HepG2 (cell line): Measurements from ENCODE around the gene ZNF620. TPM values are rescaled to one million over a fixed set of nuclear protein-coding genes. Genes with fewer than 3 reads are reported as not detected.

Experiments used
- ARID2 ChIP-seq: sonication (generic); formaldehyde crosslinking; IDR thresholded peaks from 2 replicates; pipeline ENCODE4 v1.8.1; 2022; ENCODE audit warnings: mild to moderate bottlenecking, missing genetic modification reagents, borderline replicate concordance
- ELF4 ChIP-seq: sonication (generic); formaldehyde crosslinking; IDR thresholded peaks from 2 replicates; pipeline ENCODE4 v1.5.0; 2020; ENCODE audit warnings: missing genetic modification reagents, mild to moderate bottlenecking, moderate library complexity, borderline replicate concordance
- GABPA ChIP-seq, 2 experiments: IDR thresholded peaks; 2 replicates each; pipeline ENCODE4 v1.6.1; 2011 to 2016; ENCODE audit warnings: low read depth in 2 of 2, low read length in 1 of 2, missing biosample characterization in 1 of 2, missing genetic modification characterization in 1 of 2
- GTF2F1 ChIP-seq: fragments of 150-350 bp; IDR thresholded peaks from 2 replicates; pipeline ENCODE4 v1.6.1; 2014; ENCODE audit warnings: low read length
- HOXA9 ChIP-seq: sonication (generic); formaldehyde crosslinking; IDR thresholded peaks from 2 replicates; pipeline ENCODE4 v1.8.1; 2022; ENCODE audit warnings: missing genetic modification reagents, mild to moderate bottlenecking, moderate library complexity, borderline replicate concordance
- MED1 ChIP-seq: sonication (generic); formaldehyde crosslinking; IDR thresholded peaks from 2 replicates; pipeline ENCODE4 v1.4.0; 2020; ENCODE audit warnings: missing genetic modification reagents
- MTA3 ChIP-seq: sonication (generic); formaldehyde crosslinking; IDR thresholded peaks from 2 replicates; pipeline ENCODE4 v1.4.0; 2020; ENCODE audit warnings: missing genetic modification reagents
- MYC ChIP-seq: sonication (generic); formaldehyde crosslinking; IDR thresholded peaks from 2 replicates; pipeline ENCODE4 v1.9.0; 2021; ENCODE audit warnings: missing genetic modification reagents, borderline replicate concordance
- NR2F2 ChIP-seq: IDR thresholded peaks from 2 replicates; pipeline ENCODE4 v1.6.1; 2012; ENCODE audit warnings: low read depth, inconsistent platforms, borderline replicate concordance
- PAF1 ChIP-seq: IDR thresholded peaks from 2 replicates; pipeline ENCODE4 v1.6.1; 2016; ENCODE audit warnings: missing genetic modification reagents, missing compliant biosample characterization
- PHF8 ChIP-seq: sonication (generic); formaldehyde crosslinking; IDR thresholded peaks from 2 replicates; pipeline ENCODE4 v1.5.0; 2020; ENCODE audit warnings: missing genetic modification reagents
- RFX1 ChIP-seq: fragments of 450-650 bp; IDR thresholded peaks from 2 replicates; pipeline ENCODE4 v1.6.1; 2017
- SAP130 ChIP-seq: IDR thresholded peaks from 2 replicates; pipeline ENCODE4 v1.6.1; 2016; ENCODE audit warnings: low read depth
- SATB2 ChIP-seq: sonication (generic); formaldehyde crosslinking; IDR thresholded peaks from 2 replicates; pipeline ENCODE4 v1.5.0; 2020; ENCODE audit warnings: missing genetic modification reagents
- SPEN ChIP-seq: sonication (generic); formaldehyde crosslinking; IDR thresholded peaks from 2 replicates; pipeline ENCODE4 v1.5.1; 2020; ENCODE audit warnings: low read depth, mild to moderate bottlenecking, missing genetic modification reagents
- TAF15 ChIP-seq: fragments of 200-400 bp; formaldehyde crosslinking; IDR thresholded peaks from one replicate; pipeline ENCODE4 v1.6.1; 2018; ENCODE audit warnings: mild to moderate bottlenecking, low read depth, low read length; ENCODE audit not compliant: poor library complexity, severe bottlenecking
- TCF12 ChIP-seq, 2 experiments: fragments of 450-650 bp in 1 of 2; sonication (generic) in 1 of 2; formaldehyde crosslinking in 1 of 2; IDR thresholded peaks; 2 replicates each; pipeline versions ENCODE4 v1.6.1 to v1.8.0; 2017 to 2022; ENCODE audit warnings: antibody characterized with exemption in 1 of 2, mild to moderate bottlenecking in 1 of 2, missing genetic modification reagents in 1 of 2, moderate library complexity in 1 of 2
- TCF7L2 ChIP-seq: IDR thresholded peaks from 2 replicates; pipeline ENCODE4 v1.6.1; 2011; ENCODE audit warnings: mild to moderate bottlenecking, low read depth, low read length, moderate library complexity
- ZFP91 ChIP-seq: sonication (generic); formaldehyde crosslinking; IDR thresholded peaks from 2 replicates; pipeline ENCODE4 v1.9.0; 2022; ENCODE audit warnings: missing genetic modification reagents, mild to moderate bottlenecking, borderline replicate concordance
- ZNF205 ChIP-seq: IDR thresholded peaks from 2 replicates; pipeline ENCODE4 v1.6.1; 2018; ENCODE audit warnings: missing biosample characterization, missing genetic modification reagents
- ZNF333 ChIP-seq: sonication (generic); formaldehyde crosslinking; IDR thresholded peaks from 2 replicates; pipeline ENCODE4 v1.4.0; 2020; ENCODE audit warnings: mild to moderate bottlenecking, missing genetic modification reagents, borderline replicate concordance
- ZNF414 ChIP-seq: sonication (generic); formaldehyde crosslinking; IDR thresholded peaks from 2 replicates; pipeline ENCODE4 v1.5.0; 2020; ENCODE audit warnings: missing genetic modification reagents
- ZNF773 ChIP-seq: sonication (generic); formaldehyde crosslinking; IDR thresholded peaks from 2 replicates; pipeline ENCODE4 v1.4.0; 2020; ENCODE audit warnings: missing genetic modification reagents, borderline replicate concordance
- ZNF777 ChIP-seq: sonication (generic); formaldehyde crosslinking; IDR thresholded peaks from 2 replicates; pipeline ENCODE4 v1.4.0; 2020; ENCODE audit warnings: missing genetic modification reagents
- polyA plus RNA-seq, 8 experiments: library from polyadenylated mRNA; depleted of rRNA in 3 of 8; stranded (reverse) in 7 of 8; unstranded in 1 of 8; fragments of >200 nt; fragmentation: Illumina TruSeq in 4 of 8; extraction: Trizol in 4 of 8; gene quantifications; 2 replicates each; pipeline versions ENCODE4 v1.2.1 to v1.2.3, GENCODE V29; 2011 to 2016; ENCODE audit warnings: low read depth in 4 of 8, missing spikeins in 1 of 8, mixed read lengths in 1 of 8; ENCODE audit not compliant: insufficient read depth in 1 of 8
- total RNA-seq, 5 experiments: library from RNA; depleted of rRNA; stranded (reverse); fragments of >200 nt; fragmentation: Illumina TruSeq; extraction: Trizol; gene quantifications; 2 replicates each; pipeline ENCODE4 v1.2.3, GENCODE V29; 2016; ENCODE audit warnings: low read depth in 1 of 5
- TF ChIP-seq, protein P1 (sequence below): sonication (generic); formaldehyde crosslinking; IDR thresholded peaks from 2 replicates; pipeline ENCODE4 v1.5.0; 2020; ENCODE audit warnings: missing genetic modification reagents, mild to moderate bottlenecking, borderline replicate concordance
- TF ChIP-seq, protein P2 (sequence below): IDR thresholded peaks from 2 replicates; pipeline ENCODE4 v1.6.1; 2016; ENCODE audit warnings: low read depth, borderline replicate concordance

ZNF620 gene
- total and polyA plus RNA-seq, 2 of the 13 experiments (the other 11 are each of a cell fraction or from before 2014, with no cell fraction given), result 2.3 to 12.2 TPM

DNA sequence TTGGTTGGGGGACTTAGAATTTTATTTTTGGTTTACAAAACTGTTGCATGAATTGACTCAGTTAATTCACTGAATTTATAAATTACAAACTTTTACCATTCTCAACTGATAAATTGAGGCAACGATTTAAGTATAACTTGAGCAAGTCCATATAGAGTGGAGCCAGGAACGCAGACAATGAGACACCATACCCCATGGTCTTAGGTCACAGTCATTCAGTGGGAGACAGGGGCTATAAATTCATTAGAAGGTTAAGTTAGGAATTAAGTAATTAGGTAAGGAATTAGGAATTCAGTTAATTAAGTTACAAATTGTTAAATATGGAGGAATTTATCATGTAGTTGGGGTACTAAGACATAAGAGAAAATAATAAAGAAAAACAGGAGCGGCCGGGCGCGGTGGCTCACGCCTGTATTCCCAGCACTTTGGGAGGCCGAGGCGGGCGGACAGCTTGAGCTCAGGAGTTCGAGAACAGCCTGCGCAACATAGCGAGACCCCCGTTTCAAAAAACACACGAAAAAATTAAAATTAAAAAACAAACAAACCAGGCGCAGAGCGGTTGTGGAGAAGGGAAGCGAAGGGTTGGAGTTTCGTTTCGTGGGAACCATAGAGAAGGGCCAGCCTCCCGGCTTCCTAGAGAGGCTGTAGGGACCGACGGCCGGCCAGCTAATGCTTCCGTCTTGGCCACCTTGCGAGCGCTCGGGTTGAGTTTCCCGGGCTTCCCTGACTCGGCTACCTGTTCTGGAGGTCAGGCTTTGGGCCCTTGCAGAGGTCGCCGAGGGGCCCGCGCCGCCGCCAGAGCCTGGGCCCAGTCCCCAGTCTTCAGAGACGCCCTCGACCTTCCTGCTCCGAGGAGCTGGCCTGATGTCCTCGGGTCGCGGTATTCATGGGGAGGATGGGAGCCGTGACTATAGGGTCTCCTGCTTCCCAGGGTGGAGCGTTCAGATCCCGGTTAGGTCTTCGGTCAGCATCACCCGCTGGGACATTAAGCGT is 29.1 kb upstream of the ZNF620 start, which contains the start of gene ZNF619 (continued):
- TF ChIP-seq ZFP91 (CRISPR knock-in tag) (peak; percentile 54; the same call in 1 of the 2 replicates), RFX1 (no peak), GTF2F1 (no peak), SATB2 (no peak), PHF8 (peak; percentile 87), TCF7L2 (no peak), MYC (peak; percentile 36; the same call in 1 of the 2 replicates), HOXA9 (CRISPR knock-in tag) (no peak), ZNF205 (CRISPR knock-in tag) (0 out of 2 replicates have a peak, but pooled peaks have one; percentile 35), ZNF414 (no peak), ZNF773 (CRISPR knock-in tag) (no peak), ZNF777 (CRISPR knock-in tag) (peak; percentile 74), ELF4 (CRISPR knock-in tag) (peak; percentile 52; the same call in 1 of the 2 replicates), TAF15 (no peak), NR2F2 (no peak), MED1 (CRISPR knock-in tag) (peak; percentile 52), MTA3 (no peak), ZNF333 (no peak), PAF1 (CRISPR knock-in tag) (no peak), GABPA (IDR thresholded peaks at IDR 0.05; ENCODE audit: low read depth, low read length) (peak; percentile 42), GABPA (CRISPR knock-in tag; IDR thresholded peaks at IDR 0.05; ENCODE audit: low read depth) (peak; percentile 83), TCF12 (IDR thresholded peaks at IDR 0.05) (no peak), TCF12 (CRISPR knock-in tag; IDR thresholded peaks at IDR 0.05) (no peak), SPEN (CRISPR knock-in tag) (peak; percentile 64), ARID2 (CRISPR knock-in tag) (no peak), SAP130 (CRISPR knock-in tag) (peak; percentile 80)
- TF ChIP-seq, protein P1, sequence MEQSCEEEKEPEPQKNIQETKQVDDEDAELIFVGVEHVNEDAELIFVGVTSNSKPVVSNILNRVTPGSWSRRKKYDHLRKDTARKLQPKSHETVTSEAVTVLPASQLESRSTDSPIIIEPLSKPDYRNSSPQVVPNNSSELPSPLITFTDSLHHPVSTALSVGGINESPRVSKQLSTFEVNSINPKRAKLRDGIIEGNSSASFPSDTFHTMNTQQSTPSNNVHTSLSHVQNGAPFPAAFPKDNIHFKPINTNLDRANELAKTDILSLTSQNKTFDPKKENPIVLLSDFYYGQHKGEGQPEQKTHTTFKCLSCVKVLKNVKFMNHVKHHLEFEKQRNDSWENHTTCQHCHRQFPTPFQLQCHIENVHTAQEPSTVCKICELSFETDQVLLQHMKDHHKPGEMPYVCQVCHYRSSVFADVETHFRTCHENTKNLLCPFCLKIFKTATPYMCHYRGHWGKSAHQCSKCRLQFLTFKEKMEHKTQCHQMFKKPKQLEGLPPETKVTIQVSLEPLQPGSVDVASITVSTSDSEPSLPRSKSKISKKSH (CRISPR knock-in tag), result no peak
- TF ChIP-seq, protein P2, sequence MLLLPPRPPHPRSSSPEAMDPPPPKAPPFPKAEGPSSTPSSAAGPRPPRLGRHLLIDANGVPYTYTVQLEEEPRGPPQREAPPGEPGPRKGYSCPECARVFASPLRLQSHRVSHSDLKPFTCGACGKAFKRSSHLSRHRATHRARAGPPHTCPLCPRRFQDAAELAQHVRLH (CRISPR knock-in tag), result no peak
